Glomerular visceral epithelial cell (primary cell): ENCODE data around the gene RAB6B.

Source experiments
- DNase-seq: peaks from one replicate; pipeline ENCODE4 v3.0.0-alpha.2; 2016; ENCODE audit errors: extremely low spot score

Gene RAB6B

DNA sequence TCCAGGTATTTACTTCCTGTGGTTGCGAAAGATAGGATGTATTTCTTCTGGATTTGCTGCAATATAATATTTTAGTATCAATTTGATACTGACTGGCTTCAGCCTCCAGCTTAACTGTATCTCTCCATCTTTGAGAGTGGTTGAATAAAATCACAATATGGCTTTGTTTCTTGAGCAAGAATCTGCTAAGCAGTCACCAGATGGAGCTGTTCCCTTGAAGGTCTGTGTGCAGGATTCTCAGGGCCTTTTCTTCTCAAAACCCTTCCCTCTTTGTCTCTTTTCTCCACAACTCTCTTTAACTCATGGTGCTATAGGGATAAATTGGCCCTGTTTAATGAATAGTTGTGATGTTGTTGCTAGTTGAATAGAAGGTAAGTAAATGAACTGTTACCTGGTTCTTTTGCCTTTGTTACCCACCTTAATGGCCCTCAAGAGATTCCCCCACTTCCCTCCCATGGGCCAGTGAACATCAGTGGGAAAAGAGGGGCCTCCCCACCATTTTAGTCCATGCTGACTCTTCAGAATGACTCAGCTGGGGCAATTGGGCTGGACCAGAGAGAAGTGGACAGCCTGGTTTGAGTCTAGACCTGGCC, 34.8 kb upstream of the RAB6B start:
- DNase-seq: peak; percentile 65

DNA sequence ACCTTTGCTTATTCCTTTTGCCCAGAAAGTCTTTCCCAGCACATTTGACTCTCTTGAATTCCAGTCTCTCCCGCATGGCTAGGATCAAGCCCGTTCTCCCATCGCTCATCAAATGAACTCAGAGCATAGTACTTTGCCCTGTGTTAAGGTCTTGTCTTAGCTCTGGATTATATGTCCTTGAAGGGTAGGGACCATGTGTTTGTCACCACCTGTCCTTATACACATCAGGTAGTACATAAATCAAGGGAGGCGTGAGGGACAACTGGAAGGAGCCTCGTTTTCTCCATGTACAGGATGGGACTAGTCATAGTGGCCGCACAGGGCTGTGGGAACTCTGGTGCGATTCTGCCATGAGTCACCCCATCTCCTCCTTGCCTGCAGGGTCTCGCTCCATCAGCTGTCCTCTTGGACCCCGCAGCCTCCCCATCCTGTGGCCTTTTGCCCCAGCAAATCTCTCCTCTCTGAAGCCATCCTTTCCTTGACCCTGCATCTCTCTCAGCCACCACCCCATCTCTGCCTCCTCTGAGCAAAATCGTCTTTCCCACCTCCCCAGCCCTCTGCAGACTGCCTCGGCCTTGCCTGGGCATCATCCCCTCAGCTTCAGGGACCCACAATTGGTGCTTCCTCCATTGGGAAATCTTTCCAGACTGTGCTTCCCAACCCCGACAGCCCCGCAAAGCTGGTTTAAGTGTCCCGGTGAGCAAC, 33.4 kb upstream of the RAB6B start:
- DNase-seq: no peak

DNA sequence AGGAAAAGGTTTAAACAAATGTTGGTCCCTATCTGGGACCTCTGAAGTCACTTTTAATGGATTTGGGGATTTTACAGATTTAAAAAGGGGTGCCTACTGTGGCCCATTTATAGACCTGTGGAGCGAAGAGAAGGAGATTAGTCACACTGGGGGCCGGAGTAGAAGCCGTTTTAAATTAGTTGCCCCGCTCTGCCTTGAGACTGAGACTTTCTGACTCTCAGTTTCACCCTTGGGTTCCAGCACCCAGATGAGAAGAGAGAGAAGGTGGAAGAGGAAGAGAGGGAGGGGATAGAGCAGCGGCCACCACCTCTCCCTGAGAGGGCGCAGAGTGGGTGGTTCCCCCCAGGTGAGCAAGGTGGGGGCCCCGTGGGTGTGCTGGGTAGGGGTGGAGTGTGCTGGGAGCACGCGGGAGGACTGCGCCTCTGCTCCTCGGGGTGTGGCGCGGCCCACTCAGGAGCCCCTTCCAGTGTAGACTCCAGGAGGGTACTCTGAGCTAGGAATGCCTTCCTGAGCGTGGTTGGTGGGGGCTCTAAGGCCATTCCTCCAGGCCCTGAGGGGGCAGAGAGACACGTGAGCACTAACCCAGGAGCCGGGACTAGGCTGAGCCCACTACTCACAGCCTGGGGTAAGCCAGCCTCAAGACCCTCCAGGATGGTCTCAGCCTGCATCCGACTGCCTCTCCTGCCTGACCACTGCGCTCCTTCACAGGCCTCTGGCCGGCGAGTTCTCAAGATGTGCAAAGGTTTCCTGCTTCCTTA, 32.6 kb upstream of the RAB6B start:
- DNase-seq: no peak

DNA sequence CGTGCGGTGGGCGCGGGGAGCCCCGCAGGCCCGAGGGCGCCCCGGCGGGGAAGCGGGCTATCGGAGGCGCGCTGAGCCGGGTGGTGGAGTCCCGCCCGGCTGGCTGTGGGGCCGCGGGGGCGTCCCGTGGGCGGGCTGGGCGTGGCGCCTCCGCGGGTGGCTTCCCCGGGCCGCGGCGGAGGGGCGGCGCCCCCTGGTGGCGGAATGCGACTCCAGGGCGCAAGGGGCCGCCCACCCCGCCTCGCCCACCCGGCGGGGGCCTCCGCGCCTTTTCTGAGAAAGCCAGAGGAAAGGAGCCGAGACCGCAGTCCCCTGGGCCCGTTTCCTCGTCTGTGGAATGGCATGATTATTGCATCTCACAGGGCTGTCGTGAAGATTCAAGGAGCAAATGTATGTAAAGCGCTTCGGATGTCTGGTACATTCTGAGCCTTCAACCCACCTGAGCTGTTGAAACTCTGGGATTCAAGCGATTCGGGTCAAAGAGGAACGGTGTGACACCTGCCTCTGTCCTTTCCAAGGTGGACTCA, 31.9 kb upstream of the RAB6B start:
- peak; percentile 49 for DNase-seq

DNA sequence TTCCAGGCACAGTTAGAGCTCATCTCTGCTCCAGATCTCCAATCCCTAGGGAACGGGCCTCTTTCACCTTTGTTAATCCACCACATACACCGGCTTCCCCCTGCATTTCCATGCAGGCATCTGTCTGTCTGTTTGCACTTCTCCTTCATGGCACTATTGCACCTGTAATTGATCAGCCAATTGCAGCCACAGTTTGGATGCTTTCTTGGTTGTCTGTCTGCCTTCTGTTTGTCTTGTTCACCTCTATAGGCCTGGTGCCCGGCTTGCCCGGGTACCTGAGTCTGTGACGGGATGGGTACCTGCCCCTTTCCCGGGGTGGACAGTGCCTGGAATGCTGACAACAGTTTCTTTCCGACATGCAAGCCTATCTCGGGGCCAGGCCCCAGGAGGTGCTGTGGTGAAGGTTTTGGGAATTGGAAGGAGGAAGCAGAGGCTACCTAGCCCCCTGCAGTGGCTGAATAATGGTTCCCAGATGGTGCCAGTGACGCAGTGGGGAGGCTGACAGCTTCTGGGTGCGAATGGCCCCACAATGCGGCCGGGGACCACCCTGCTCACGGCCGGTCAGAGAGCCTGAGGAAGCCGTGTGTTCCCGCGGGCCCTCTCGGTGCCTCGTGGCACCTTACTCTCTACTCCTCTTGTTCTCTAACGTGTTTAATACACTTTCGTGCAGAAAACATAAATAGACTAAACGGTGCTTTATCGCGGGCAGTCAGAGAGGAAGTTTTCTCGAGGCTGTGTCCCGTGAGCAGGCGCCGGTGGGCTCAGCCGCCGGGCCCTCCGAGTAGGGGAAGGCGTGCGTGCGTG, 31.3 kb upstream of the RAB6B start:
- DNase-seq: no peak

DNA sequence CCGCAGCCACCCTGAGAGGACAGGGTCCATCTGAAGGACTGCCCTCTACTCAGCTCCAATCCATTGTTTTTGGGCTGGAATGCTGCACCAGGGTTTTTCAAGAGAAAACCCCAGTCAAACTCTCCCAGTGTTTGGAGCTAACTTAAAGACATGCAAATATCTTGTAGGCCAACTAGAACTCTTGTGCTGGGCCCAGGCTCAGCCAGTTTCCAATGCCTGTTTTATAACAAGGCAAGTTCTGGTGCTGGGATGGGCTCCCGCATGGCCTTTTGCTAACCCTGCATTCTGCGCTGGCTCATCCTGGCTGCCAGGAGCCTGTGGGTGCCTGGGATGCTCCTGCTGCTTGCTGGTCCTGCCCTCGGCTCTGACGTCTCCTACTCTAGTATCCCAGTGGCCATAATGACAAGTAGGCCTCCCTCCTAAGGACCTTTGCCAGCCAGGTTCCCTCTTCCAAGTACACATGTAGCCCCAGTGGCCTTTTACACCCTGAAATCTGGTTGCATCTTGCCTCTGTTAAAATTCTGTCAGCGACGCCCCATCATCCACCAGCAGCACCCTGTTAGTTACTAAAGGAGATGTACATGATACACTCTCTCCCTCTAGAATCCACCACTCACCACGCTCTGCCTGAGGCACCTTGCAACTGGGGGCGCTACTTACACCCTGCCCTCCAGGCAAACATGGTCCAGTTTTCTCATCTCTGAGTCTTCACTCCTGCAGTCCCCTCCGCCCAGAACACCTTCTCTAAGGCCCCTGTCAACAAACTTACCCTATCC, 30.5 kb upstream of the RAB6B start:
- no peak for DNase-seq

DNA sequence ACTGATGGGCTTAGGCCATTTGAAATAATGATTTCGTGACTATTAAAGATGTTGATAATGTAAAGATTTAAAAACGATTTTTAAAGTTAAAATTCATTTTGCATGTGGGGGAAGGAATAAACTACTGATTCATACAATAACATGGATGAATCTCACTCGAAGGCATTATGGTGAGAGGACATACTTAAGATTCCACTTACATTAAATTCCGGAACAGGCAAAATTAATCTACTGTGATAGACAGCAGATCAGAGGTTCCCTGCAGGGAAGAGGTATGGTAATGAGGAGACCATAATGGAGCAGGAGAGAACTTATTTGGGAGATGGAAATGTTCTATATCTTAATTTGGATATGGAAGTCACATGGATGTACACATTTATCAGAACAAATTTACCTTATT, 28.4 kb upstream of the RAB6B start:
- no peak for DNase-seq

DNA sequence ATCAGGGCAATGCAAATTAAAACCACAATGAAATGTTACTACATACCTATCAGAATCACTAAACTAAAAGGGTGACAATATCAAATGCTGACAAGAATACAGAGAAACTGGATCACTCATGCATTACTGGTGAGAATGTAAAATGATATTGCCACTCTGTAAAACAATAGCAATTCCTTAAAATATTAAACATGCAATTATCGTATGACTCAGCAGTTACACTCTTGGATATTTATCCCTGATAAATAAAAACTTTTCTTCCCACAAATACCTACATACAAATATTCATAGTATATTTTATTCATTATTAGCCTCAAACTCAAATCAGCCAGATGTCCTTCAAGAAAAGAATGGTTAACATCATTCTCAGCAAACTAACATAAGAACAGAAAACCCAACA, 25.9 kb upstream of the RAB6B start:
- no peak for DNase-seq

DNA sequence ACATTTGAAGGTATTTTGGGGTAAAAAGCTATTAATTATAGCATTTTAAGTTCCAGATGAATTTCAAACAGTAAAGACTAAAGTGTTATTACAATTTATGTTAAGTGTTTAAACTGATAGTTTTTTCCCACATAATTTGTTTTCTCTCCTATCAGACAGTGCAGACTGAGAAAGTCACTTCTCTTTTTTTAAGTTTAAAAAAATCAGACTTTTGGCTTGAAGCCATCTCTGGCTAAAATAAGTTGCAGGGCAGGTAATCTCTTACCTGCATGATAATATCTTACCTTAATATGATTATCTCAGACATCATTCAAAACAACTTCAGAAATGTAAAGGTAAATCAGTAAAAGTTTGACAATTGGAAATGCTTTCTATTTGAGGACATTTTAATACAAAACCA, 21.5 kb upstream of the RAB6B start:
- DNase-seq: no peak

DNA sequence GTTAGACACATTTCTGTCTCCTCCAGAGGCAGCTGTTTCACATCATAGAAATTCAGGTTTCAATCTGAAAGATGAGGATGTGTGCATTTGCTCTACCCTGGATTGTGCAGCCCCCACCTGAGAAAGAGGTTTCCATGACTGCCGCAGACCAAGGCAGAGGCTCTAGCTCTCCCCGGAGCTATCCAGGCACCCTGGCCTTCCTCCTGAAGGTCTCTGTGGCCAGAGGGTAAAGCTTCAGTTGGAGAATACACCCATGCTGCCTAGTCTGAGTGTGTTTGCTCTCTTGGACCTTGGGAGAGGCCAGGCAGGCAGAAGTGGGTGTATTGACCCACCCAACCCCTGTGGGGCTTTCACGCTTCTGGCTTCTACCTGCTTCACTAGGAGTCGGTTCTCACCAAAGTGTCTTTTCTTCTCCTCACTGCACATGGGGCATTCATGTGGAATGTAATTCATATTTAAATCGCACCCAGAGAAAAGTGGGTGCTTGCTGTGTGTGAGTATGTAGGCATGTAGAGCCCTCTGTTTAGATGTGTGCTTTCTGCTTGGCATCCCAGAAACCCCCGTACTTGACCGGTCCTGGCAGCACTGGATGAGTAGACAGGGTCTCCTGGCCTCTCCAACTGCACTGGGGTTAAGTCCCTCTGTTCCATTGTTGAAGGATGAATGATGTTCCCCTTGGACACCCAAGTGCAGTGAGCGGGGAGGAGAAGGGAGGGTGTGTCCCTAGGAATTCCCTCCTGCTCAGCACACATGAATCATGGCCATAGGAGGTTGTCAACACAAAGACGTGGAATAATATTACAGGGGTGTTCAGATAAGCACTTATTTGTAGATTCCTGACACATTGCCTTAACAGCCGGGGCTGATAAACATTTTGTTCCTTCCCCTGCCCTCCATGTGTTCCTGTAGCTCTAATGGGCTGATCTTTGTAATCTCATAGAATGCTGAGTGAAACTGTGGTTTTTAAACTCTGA, 20.3 kb upstream of the RAB6B start:
- DNase-seq: peak; percentile 25

DNA sequence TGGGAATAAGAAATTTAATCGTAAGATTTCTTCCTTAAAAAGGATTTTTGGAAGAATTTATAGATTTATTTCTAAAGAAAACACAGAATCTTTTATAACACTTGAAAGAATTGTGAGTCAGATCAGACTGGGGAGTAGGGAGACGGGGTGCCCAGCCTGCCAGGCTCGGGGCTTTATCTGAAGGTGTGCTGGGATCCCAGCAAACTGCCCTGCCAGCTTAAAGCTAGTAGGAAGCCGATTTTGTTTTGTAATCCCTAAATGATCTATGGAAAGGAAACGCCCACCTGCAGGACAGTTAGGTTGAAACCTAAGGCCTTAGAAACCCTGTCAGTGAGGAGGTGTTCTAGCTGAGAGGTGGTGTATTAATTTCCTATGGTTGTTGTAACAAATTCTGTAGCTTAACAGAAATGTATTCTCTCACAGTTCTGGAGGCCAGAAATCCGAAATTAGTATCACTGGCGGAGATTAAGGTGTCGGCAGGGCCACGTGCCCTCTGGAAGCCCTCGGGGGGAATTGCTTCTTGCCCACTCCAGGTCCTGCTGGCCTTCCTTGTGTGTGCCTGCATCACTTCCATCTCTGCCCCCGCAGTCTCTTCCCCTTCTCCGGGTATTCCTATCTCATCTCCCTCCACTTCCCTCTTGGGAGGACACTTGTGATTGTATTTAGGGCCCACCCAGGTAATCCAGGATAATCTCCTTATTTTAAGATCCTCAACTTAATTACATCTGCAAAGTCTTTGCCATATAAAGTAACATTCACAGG, 19.3 kb upstream of the RAB6B start:
- DNase-seq: no peak

DNA sequence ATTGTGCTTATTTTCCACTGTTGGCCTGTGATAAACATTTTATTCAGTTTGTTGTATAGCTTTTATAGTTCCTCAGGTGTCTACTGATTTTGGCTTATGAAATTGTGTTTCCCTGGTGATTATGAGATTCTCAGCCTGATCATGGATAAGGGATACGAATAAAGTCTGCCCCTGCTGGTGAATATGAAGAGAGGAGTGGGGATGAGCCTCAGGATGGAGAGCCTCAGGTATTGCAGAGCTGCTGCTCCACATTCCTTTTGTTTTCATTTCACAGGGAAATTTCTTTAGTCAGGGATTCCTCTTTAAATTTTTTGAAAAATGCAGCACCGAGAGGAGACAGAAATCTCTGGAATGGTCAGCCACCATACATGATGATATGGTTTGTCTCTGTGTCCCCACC, 14.7 kb upstream of the RAB6B start:
- no peak for DNase-seq

DNA sequence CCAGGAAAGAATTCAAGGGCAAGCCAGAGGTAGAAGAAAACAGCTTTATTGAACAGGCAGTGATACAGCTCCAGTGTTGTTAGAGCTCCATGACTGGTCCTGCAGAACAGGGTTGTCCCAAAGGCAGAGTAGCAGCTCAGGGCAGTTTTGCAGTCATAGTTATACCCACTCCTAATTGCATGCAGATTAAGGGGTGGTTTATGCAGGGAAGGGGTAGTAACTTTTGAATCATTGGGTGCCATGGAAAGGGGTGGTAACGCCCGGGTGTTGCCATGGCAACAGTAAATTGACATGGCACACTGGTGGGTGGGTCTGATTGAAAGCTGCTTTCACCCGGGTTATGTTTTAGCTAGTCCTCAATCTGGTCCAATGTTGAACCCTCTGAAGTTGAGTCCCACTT, 9.7 kb upstream of the RAB6B start:
- no peak for DNase-seq

DNA sequence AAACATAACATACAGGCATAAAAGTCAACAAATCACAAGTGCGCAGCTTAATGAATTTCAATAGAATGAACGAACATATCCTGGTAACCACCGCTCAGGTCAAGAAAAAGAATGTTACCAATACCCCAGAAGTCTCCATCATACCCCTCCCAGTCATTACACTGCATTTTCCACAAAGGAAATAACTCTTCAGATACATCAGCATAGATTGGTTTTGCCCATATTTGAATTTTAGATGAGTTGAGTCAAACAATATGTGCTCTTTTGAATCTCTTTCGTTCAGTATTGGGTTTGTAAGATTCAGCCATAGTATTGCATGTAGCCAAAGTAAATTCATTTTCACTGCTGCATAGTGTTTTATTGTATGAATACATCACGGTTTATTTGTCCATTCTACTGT, 6.2 kb upstream of the RAB6B start:
- DNase-seq: no peak

DNA sequence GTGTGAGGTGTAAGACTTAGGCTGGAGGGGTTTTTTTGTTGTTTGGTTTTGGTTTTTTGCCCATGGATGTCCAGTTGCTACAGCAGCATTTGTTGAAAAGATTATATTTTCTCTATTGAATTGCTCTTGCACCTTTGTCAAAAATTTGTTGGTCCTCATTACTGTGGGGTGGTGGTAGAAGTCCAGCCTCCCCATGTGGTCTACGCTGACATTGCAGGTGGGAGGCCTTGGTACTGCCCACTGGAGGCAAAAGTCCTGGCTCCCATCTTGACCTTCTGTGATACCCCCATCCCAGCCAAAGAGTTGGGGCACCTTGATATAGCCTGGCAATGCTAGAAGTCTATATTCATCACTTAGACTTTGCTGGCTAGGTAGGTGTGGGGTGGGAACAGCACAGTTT, 5.4 kb upstream of the RAB6B start:
- DNase-seq: no peak

DNA sequence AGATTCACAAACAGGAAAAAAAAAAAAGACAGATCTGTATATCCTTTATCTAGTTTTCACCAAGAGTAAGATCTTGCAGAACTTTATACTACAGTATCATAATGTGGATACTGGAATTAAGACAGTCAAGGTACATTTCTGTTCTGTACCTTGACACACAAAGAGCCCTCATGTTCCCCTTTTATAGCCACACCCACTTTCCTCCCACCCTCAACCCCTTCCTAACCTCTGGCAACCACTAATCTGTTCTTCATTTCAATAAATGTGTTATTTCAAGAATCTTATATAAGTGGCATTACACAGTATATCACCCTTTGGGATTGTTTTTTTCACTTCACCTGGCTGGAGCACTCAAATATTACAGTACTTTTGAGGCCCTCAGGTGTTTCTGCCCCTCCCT, 3.6 kb upstream of the RAB6B start:
- no peak for DNase-seq

DNA sequence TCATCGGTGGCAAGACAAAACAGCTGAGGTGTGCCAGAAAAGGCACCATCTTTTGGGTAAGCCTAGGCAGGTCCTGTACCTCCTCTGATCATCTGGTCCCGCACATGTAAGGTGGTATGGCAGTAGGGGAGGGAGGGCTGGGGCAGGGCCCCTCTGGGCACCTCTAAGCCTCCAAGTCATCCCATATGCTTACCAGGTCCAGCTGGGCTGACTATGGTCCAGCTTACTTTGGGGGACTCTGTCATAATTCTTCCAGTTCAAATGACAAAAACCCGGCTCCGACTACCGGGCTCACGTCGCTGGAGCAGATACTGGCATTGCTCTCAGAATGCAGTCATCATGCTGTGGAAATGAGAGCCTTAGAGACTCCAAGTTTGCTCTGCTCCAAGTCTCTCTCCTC, 1.9 kb upstream of the RAB6B start:
- no peak for DNase-seq

DNA sequence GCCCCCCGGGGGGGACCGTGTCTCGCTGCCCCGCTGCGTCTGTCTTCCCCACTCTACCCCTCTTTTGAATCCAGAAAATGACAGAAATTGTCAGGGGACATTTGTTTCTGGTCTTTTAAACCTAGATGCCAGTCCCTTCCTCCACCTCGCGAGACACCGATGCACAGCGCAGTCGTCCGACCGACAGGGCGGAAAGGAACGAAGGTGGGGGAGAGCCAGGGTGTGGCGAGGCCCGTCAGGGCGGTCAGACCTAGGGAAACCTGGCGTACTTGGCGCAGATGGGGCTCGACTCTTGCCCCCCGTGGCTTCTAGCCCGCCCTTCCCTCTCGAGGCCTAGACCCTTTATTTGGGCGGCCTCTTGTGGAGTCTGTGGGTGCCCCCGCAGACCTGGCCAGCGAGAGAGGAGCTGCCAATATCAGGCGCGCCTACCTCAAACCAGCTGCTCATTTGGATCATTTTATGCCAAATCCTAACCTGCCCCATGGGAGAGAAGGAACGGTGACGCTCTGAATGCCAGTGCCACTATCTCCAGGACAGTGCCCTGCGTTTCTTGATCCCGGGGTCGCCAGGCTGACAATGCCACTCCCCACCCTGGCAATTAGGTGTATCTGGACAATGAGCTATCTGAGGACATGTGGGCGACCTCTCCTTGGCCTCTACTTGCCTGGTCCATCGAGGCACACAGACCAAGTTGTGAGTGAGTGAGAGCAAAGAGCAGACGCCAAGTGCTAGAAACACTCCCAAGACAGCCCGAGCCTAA, 500 bp upstream of the RAB6B start:
- DNase-seq: no peak
